ENCODE data around the gene PRX. TPM values are rescaled to one million over a fixed set of nuclear protein-coding genes. Genes with fewer than 3 reads are reported as not detected.
"Not testable (repeated sequence)": the region's sequence is repeated elsewhere in the genome, so short reads cannot be mapped to it uniquely, and the experiment has no call there.

Gene PRX
- polyA plus RNA-seq, 4 donors: 10.4 to 15.5 (median 13.0) TPM

DNA sequence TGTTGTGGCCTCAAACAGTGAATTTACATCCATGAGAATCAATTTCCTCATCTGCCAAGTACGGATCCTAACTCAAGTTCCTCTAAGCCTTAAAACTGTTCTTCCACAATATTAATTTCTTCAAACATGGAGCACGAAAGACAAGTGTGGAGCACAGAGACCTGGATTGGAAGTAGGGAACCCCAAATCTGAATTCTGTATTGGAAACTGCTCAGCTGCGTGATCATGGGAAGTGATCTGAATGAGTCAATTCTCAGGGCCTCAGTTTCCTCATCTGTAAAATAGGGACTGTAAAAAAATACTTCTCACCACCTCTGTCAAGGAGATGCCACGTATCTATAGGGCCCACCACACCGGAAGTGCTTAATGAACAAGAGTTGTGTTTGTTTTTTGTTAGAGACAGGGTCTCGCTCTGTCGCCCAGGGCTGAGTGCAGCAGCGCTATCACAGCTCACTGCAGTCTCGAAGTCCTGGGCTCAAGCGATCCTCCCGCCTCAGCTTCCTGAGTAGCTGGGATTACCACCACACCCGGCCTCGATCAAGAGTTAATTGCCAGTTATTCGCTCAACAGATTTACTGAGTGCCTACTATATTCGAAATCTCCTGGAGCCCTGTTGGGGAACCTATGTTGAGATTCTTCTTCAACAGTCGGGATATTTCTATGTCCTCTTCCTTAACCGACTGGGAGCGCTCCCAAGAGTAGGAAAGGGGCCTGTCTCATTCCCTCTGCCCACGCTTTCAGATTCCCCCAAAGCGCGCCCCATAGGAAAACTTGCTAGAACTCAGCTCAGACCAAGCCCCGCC lies 29.4 kb upstream of the PRX start:
- DNase-seq (ENCODE audit: low read depth in 4 of 4, low spot score in 2 of 4): no peak

DNA sequence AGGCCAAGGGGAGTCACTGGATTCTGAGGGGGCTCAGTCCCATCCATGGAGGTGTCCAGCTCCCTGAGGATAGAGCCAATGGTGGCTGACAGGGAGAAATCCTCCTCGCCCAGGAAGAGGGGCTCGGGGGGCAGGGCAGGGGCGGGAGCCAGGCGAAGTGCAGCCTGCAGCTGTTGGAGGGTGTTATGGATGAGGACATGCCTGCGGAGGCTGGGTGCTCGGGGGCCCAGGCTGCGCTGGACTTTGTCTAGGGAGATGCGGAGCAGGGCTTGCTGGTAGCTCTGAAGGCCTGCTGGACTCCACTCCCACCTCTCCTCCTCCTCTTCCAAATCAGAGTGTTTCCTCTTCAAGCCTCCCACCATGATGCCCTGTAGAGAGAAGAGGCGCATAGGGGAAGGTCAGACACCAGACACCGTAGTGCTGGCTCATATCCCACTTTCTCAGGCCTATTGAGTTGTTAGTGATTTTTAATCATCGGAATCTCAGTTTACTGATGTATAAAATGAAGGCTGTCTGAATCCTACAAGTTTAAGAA lies 28.6 kb upstream of the PRX start:
- no peak for DNase-seq (ENCODE audit: low read depth in 4 of 4, low spot score in 2 of 4)

DNA sequence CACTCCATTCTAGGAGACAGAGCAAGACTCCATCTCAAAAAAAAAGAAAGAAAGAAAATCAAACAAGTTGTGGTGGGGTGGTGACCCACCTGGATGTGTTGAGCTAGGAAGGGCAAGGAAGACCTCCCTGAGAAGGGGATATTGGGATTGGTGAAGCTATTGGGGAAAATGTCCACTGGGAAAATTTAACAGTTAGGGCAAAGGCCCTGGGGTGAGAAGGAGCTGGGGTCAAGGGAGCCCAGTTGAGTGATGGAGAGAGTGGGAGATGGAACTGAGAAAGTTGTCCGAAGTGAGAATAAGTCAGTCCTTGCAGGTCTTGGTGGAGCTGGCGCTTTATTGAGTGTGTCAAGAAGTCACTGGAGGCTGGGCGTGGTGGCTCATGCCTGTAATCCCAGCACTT lies 25.1 kb upstream of the PRX start:
- DNase-seq (ENCODE audit: low read depth in 4 of 4, low spot score in 2 of 4): no peak

DNA sequence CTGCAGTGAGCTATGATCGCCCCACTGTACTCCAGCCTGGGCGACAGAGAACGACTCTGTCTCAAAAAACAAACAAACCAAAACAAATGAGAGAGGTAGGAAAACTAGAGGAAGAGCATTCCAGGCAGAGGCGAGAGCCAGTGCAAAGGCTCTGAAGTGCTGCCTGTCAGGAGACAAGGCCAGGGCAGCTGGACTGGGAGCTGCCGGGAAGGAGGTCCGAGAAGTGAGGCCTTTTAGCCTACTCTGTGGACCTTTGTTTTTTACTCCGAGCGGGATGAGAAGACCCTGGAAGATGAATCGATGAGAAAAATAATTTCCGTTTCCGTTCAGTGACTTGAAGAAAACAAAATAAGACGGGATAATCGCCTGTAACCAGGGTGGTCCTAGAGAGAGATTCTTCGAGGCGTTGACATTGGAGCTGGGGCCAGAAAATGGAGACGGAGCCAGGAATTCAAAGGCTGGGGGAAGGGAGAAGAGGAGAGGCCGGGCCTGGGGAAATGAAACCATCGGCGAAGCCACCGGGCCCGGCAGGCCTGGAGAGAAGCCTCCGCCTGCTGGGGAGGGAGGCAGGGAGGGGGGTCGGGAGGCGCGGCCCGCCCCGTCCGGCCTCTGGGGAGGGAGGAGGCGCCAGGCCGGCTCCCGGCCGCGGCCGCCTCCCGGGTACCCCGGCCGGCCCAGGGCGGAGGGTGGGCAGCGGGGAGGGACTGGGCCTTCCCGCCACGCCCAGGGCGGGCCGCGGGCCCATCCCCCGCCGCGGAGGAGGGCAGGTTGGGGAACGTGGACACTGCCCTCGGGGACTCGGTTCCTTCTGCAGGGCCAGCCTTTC lies 20.4 kb upstream of the PRX start:
- peak in 2 of 4 donors; percentile 89 to 95 for DNase-seq (ENCODE audit: low read depth in 4 of 4, low spot score in 2 of 4)

GRCh38 chr19:40432760-40433159 lies 19.6 kb upstream of the PRX start:
- not testable (repeated sequence) for DNase-seq (ENCODE audit: low read depth in 4 of 4, low spot score in 2 of 4)

- no peak for DNase-seq (ENCODE audit: low read depth in 4 of 4, low spot score in 2 of 4)
Measured at GRCh38 chr19:40431698-40432097, 18.5 kb upstream of the PRX start.

- not testable (repeated sequence) for DNase-seq (ENCODE audit: low read depth in 4 of 4, low spot score in 2 of 4)
Measured at GRCh38 chr19:40430242-40430641, 17.1 kb upstream of the PRX start.

DNA sequence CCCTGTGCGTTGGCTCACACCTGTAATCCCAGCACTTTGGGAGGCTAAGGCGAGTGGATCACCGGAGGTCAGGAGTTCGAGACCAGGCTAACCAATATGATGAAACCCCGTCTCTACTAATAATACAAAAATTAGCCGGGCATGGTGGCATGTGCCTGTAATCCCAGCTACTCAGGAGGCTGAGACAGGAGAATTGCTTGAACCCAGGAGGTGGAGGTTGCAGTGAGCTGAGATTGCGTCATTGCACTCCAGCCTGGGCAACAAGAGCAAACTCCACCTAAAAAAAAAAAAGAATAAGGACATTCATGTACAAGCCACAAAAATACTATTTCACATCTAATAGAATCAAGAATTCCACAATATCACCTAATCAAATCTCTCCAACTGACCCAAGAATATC lies 15.0 kb upstream of the PRX start:
- not testable (repeated sequence) for DNase-seq (ENCODE audit: low read depth in 4 of 4, low spot score in 2 of 4)

DNA sequence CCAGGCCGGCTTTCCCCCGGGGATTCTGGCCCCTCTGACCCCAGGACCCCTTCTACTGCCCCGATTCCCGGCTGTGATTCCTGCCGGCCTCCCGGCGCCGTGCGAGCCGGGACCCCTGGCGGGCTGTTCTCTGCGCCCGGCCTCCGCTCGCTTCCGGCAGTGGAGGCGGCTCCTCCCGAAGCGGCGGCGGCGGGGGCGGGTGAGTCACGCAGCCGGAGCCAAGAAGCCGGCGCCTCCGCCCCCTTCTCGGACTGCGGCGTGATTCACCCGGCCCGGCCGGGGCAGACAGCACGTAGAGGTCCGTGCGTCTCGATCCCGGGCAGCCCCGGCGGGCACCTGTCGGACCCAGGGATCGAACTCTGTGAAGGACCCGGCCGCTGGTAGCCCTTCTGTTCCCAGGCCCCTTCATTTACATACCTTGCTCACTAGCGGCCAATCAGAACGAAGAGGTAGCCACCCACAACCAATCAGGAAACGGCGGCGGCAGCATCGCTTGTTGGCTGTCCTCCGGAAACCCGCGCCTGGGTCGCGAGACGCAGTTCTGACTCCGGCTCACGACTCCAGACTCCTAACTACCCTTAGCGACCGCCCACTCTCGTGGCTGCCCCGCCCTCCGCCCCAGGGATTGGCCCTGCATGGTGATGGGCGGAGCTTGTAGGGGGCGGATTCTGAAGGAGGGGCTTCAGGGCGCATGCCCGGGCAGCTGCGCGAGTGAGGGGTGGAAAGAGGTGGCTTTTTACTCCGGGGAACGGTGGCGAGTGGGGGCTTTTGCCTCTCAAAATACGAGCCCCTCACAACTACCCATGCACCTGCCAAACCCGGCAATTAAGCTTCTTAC lies 12.5 kb upstream of the PRX start, which contains the start of gene SERTAD1:
SERTAD1 (minus strand) TSS at position 543 of the 838 bp plus-strand sequence. CDS start 2,446 bp downstream, outside the sequence.
- DNase-seq (ENCODE audit: low read depth in 4 of 4, low spot score in 2 of 4): peak; percentile 97 to 99 (median 98)

- DNase-seq (ENCODE audit: low read depth in 4 of 4, low spot score in 2 of 4): no peak
Measured at GRCh38 chr19:40424637-40425449, 11.7 kb upstream of the PRX start.

DNA sequence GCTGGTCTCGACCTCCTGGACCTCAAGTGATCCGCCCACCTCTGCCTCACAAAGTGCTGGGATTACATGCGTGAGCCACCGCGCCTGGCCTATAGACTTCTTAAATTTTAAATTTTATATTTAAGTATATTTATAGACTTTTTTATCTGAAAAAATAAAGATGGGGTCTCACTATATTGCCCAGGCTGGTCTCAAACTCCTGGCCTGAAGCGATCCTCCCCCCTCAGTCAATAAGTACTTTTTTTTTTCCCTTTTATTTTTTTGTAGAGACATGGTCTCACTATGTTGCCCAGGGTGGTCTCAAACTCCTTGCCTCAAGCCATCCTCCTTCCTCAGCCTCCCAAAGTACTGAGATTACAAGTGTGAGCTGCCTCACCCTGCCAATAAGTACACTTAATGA lies 10.8 kb upstream of the PRX start:
- no peak for DNase-seq (ENCODE audit: low read depth in 4 of 4, low spot score in 2 of 4)

DNA sequence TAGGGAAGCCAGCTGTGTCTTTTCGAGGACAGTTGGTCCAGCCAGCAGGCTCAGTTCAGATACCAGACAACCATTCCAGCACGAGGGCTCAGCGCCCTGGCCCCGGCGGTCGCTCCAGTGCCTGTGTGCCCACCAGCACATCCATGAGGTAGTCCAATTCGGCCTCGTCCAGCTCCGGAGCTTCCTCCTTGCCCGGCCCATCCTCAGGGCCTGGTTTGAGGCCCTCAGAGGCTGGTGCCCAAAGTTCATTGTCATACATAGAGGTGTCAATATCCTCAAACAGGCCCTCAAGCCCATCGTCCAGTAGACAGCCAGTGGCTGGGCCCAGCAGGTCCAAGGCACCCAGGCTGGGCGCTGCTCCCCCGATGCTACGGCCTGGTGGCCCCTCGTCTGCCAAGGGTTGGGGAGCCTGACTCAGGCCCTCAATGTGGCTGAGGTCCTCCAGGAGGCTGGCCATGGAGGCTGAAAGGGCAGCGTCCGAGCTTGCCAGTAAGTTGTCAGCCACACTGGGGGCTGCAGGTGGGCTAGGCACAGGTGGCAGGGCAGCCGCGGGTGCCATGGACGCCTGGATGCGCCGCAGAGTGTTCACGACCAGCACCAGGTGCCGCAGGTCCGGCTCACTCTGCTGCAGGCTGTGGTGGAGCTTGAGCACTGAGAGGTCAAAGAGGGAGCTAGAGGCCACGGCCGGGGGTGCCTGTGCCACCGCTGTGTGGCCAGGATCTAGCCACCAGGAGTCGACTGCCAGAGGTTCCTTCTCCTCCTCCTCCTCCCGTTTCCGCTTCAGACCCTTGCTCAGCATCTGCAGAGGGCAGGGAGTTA lies 9.8 kb upstream of the PRX start:
- no peak for DNase-seq (ENCODE audit: low read depth in 4 of 4, low spot score in 2 of 4)

DNA sequence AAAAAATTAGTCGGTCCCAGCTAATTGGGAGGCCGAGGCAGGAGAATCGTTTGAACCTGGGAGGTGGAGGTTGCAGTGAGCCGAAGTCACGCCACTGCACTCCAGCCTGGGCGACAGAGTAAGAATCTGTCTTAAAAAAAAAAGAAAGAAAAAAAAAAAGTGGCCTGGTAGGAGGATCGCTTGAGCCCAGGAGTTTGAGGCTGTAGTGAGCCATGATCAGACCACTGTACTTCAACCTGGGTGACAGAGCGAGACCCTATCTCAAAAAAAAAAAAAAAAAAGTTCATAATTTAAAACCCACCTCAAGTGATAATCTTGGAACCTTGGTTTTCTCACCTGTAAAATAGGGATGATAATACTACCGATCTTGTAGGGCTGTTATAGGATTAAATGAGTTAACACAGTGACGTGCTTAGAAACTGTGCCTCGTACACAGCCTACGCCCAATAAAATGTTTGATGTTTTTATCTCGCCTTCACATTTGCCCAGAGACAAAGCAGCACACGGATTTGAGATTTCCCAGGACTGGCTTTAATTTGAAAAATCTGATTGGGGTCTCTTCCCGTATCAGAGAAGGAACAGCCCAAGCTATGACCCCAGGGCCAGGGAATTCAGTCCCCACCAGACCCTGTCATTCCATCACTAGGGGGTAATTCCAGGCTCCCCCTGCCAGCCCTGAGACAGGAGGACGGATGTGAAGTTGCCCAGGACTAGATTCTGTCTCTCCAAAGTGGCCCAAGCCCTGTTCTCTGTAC lies 9.0 kb upstream of the PRX start:
- no peak for DNase-seq (ENCODE audit: low read depth in 4 of 4, low spot score in 2 of 4)

DNA sequence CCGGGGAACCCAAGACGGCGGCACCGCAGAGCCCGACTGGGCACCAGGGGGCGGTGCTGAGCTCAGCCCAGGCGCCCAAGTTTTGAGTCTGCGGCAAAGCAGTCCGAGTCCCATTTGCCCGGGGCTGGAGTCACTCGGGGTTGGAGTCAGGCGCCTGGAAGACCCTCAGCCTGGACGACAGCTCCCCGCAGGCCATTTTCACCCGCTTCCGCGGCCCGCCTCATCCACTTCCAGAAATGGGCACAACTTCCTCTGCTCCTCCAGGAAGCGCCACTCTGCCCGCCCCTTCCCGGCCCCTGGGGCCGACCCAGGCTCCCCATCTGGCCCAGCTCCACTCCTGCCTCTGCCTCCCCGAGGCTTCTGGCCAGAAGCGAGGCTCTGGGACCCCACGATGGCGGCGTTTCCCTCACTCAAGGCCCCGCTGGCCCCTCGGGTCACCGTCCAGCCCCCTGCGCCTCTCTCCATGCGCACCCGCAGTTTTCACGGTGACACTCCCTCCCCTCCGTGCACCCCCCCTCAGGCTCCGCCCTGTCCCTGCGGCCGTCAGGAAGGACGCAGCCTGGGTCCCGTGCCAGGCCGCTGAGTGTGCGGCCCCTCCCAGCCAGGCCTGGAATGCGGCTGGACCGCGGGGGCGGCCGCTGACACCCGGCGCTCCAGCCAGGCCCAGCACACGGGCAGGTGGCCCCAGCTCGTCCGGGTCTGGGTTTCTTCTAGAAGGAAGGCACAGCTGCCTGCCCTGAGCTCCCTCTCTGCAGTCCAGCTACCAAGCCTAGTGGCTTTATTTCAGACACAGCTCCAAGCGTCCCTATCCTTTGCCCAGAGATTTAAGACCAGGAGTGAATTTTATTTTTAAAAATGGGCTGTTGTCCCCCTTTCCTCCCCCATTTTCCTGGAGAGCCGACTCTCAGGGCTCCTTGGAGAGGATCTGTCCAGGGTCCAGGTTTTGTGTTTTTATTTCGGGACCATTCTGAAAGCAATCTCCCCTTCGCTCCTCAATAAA lies 7.9 kb upstream of the PRX start:
- peak in 3 of 4 donors; percentile 75 to 88 (median 81) for DNase-seq (ENCODE audit: low read depth in 4 of 4, low spot score in 2 of 4)

DNA sequence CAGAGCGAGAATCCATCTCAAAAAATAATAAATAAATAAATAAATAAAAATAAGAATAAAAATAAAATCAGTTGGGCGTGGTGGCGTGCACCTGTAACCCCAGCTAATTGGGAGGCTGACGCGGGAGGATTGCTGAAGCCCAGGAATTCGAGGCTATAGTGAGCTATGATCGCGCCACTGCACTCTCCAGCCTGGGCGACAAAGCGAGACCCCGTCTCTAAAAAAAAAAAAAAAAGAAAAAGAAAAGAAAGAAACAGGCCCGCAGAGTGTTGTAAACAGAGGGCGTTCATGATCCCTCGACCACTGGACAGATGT lies 7.2 kb upstream of the PRX start:
- DNase-seq (ENCODE audit: low read depth in 4 of 4, low spot score in 2 of 4): no peak

- DNase-seq (ENCODE audit: low read depth in 4 of 4, low spot score in 2 of 4): no peak
Measured at GRCh38 chr19:40419780-40420179, 6.6 kb upstream of the PRX start.

DNA sequence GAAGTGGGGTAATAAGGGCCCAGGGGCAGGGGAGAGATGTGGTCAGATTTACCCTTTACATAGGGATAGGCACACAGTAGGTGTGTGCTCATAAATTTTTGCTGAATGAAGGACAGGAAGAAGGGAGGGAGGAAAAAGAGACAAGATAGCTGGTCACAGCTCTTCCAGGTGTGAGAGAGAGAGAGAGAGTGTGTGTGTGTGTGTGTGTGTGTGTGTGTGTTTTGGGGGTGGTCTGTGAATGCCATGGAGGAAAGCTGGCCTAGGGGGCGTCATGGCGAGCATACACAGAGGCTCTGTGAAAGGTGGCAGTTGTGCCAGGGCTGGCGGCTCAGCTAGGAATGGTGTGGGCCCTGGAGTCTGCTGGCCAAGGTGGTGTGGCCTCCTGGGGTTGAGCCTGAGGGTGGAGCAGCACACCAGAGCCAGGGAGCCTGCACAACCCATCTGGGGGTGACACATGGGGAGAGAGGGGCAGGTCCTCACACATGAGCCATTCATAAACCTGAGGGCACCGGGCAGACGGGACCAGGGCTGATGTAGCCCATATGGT lies 6.0 kb upstream of the PRX start:
- no peak for DNase-seq (ENCODE audit: low read depth in 4 of 4, low spot score in 2 of 4)

Data from left renal cortex interstitium (tissue), 4 donors.